ENCODE data around the gene LHX3.

LHX3 gene

DNA sequence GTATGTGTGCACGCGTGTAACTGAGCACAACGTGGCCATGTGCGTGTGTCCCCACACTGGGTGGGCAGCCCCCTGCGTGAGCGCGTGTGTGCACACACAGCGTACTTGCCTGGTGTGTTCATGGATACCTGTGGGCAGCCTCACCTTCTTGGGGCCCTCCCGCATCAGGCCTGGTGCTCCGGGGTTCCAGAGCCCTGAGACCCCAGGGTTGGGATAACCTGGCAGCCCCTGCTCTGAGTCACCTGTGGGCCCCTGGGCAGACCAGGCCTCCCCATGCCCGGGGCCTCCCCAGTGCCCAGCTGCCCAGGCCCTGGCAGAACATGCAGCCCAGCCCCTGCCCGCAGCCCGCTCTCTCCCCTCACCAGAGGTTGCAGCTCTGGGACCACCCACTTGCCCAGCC lies 25.2 kb downstream of the LHX3 start:
- no peak overlapping the region for H3K4me3 ChIP-seq (ENCODE audit: low read depth, low read length)
- in situ Hi-C loops (cut with HindIII; ENCODE audit: low sequenced_read_pairs) = no loop called here
- DNase-seq (ENCODE audit: low read depth) = no peak
- TF ChIP-seq, protein P1, sequence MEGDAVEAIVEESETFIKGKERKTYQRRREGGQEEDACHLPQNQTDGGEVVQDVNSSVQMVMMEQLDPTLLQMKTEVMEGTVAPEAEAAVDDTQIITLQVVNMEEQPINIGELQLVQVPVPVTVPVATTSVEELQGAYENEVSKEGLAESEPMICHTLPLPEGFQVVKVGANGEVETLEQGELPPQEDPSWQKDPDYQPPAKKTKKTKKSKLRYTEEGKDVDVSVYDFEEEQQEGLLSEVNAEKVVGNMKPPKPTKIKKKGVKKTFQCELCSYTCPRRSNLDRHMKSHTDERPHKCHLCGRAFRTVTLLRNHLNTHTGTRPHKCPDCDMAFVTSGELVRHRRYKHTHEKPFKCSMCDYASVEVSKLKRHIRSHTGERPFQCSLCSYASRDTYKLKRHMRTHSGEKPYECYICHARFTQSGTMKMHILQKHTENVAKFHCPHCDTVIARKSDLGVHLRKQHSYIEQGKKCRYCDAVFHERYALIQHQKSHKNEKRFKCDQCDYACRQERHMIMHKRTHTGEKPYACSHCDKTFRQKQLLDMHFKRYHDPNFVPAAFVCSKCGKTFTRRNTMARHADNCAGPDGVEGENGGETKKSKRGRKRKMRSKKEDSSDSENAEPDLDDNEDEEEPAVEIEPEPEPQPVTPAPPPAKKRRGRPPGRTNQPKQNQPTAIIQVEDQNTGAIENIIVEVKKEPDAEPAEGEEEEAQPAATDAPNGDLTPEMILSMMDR (IDR thresholded peaks at IDR 0.05; ENCODE audit: low read depth, low read length, missing control alignments) = no peak

DNA sequence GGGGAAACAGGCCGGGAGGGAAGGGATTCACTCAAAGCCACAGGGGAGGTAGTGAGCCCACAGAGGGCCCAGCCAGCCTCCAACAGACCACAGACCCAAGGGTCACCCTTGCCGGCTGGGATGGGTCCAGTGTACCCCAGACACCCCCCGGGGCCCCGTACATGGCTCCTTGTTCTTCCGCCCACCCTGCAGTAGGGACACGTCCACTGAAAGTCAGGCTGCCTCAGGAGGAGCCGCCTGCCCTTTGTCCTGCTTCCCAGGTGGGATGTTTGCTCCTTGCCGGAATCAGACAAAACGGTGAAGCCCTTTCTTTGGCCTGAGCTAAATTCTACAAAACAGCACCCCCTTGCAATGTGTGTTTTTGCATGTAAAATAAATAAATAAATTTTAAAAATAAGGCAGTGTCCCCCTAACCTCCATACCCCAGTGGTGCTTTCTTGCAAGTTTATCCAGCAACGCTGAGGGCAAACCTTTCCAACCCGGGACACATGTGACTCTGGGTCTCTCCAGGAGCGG lies 25.8 kb downstream of the LHX3 start:
- no peak overlapping the region for H3K4me3 ChIP-seq (ENCODE audit: low read depth, low read length)
- in situ Hi-C loops (cut with HindIII; ENCODE audit: low sequenced_read_pairs) = no loop called here
- TF ChIP-seq, protein P1 (IDR thresholded peaks at IDR 0.05; ENCODE audit: low read depth, low read length, missing control alignments) = no peak
- DNase-seq (ENCODE audit: low read depth) = no peak

DNA sequence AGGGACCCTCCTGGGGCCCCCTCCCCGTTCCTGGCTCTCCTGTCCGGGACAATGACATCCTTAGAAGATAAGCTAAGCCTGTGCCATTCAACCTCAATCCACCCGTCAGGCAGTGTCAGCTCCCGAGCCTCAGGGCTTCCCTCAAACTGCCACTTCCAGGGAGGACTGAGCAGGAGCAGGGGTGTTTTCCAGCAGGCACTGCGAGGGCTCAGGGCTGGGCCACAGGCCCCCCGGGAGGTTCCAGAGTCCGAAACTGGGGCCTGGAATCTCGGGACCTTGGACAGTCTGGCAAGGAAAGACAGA lies 26.2 kb downstream of the LHX3 start:
- no peak for DNase-seq (ENCODE audit: low read depth)
- H3K4me3 ChIP-seq (ENCODE audit: low read depth, low read length) = no peak overlapping the region
- TF ChIP-seq, protein P1 (IDR thresholded peaks at IDR 0.05; ENCODE audit: low read depth, low read length, missing control alignments) = no peak
- in situ Hi-C loops (cut with HindIII; ENCODE audit: low sequenced_read_pairs) = no loop called here

DNA sequence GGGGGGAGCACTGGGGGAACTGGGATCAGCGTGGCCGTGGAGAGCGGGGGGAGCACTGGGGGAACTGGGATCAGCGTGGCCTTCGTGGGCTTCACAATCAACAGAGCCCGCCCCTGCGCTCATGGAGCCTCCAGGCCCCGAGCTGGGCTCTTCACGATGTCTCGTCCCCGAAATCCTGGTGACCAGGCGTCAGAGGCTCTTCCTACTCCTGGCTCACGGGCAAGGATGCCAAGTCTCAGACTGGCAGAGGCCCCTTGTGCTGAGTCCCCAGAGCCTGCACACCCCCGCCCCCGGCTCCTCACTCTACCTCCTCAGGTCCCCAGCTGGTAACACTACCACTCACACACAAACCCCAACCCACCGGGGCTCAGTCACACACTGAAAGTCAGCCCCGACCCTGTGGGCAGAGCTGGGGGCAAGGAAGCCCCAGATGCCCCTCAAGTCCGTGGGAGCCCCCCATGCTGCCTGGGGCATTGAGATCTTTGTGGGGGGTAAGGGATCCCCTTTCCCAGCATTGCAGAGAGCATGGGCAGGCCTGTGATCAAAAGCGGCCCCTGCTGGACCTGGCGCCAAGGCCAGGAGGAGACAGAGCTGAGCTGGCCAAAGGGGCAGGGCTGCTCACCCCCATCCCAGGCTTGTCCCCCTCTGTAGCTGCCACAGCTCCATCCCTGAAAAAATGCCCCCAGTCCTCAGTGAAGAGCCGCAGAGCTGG lies 26.7 kb downstream of the LHX3 start:
- no peak overlapping the region for H3K4me3 ChIP-seq (ENCODE audit: low read depth, low read length)
- TF ChIP-seq, protein P1 (IDR thresholded peaks at IDR 0.05; ENCODE audit: low read depth, low read length, missing control alignments) = no peak
- in situ Hi-C loops (cut with HindIII; ENCODE audit: low sequenced_read_pairs) = no loop called here
- DNase-seq (ENCODE audit: low read depth) = no peak

DNA sequence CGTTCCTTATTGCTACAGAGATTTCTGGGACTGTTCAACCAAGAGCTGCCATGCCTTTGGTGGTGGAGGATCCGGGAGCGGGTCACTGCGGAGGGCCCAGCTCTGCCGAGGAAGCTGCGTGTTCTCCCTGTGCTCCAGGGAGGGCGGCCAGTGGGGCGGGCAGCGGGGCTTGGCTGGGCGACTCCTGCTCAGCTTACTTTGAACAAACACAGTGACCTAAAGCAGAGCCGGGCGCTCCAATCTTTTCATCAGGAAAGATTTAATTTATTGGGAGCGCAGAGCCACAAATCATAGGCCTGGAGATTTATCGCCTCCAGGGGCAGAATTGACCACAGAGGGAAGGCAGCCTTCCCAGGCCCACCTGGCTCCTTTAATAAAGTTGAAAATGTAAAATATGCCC lies 27.7 kb downstream of the LHX3 start:
- H3K4me3 ChIP-seq (ENCODE audit: low read depth, low read length) = no peak overlapping the region
- TF ChIP-seq, protein P1 (IDR thresholded peaks at IDR 0.05; ENCODE audit: low read depth, low read length, missing control alignments) = no peak
- in situ Hi-C loops (cut with HindIII; ENCODE audit: low sequenced_read_pairs) = no loop called here
- DNase-seq (ENCODE audit: low read depth) = no peak

DNA sequence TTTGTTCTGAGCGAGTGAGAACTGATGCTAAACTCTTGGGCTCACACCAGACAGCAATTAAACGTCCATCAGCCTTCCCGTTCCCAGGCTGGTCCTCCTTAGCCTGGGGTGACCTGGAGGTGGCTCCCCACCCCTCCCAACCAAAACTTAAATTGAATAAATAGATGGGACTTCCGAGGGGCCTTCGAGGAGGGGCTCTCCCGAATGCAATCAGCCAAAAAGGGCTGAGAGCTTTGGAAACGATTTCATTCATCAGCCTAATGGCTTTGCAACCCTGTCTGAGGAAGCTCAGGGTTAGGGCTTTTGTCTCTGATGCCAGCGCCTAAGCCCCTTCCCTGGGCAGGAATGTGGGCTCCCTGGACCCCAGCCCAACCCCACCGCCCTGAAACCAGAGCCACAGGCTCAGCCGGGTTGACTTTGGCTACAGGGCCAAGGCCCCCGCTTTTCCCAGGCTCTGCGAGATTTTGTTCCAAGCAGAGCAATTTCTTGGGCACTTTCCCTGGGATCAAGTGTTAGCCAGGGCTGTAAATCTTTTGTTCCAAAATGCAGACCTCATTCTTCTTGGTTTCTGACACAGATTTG lies 29.2 kb downstream of the LHX3 start:
- TF ChIP-seq, protein P1 (IDR thresholded peaks at IDR 0.05; ENCODE audit: low read depth, low read length, missing control alignments) = no peak
- in situ Hi-C loops (cut with HindIII; ENCODE audit: low sequenced_read_pairs) = no loop called here
- H3K4me3 ChIP-seq (ENCODE audit: low read depth, low read length) = no peak overlapping the region
- DNase-seq (ENCODE audit: low read depth) = no peak

Measured in astrocyte of the cerebellum (primary cell).